ENCODE data around the gene RGS12.

RGS12 gene

DNA sequence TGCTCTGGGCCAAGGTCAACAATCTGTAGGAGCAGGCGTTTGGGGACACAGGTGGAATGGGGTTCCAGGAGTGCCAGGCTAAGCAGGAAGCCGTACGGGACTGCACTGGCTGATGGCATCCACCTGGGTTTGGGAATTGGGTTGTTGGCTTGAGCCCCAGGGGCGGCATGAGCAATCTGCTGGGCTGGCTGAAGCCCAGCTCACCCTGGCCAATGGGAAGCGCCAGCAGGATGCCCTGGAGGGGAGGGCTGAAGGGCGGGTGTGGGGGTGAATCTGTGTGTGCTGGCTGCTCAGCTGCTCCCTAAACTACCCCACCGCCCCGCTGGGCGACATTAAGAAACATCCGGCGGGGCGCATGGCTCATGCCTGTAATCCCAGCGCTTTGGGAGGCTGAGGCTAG lies 8.9 kb upstream of the RGS12 start:
- DNase-seq: peak in 2 of 14 donors; percentile 40 to 93

DNA sequence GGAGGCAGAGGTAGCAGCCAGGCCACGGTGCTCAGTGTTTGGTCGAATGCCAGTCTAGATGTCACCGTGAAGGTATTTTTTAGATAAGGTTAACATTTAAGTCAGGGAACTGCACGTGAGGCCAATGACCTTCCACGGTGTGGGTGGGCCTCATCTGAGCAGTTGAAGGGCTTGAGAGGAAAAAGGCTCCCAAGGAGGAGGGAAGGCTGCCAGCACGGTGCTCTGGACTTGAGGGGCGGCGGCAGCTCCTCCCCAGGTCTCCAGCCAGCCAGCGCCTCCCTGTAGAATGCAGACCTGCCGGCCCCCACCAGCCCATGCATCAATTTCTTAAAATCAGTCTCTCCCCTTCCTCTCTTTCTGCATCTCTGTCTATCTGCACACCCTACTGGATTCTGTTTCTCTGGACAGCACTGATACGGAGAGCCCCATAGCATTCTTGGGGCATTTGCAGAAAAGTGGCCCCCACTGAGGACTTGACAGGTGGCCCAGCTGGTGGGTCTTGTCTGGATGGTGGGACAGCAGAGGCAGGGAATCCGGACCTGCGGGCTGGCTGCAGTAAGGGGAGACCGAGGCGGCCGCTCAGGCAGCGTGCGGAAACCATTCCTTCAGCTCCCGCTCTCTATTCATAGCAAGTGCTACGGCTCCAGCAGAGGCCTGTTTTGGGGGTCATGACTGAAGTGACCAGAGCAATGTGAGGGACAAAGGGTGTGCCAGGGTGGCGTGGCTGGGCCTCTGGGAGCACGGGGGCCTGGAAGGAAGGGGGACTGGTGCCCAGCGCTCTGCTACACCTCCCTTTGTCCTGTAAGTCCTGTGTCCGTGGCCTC lies 7.9 kb upstream of the RGS12 start:
- no peak for DNase-seq

DNA sequence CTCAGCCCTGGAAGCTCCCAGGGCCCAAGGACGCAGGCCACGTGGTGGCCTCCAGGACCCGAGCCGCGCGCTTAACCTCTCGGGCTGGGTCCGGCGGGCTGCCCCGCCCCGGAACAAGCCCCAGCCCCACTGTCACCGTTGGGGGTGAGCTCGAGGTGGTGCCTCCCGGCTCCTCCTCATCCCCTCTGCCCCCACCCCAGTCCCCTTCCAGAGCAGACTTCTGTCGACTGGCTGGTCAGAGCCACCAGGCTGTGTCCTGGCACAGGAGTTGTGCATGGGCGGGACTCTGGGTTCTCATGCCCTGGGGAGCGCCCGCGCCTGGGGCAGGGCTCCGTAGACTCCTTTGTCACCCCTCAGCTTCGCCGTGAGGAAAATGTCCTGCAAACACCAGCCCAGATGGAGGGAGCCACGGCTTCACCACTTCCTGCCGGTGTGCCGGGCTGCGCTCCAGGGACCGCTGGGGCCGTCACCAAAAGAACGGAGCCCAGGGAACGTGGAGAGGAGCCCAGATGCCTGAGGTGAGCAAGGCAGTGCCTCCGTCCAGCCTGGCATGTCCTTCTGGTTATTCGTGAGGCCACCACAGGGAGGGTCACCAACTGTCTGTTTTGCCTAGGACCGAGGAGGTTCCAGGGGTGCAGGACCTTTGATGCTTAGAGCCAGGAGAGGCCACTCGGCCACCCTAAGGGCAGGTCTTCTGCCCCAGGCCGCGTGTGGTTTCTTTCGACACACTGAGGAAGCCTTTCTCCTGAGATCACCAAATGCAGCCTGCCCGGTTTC lies 7.1 kb upstream of the RGS12 start:
- peak in 2 of 14 donors; percentile 21 to 71 for DNase-seq

DNA sequence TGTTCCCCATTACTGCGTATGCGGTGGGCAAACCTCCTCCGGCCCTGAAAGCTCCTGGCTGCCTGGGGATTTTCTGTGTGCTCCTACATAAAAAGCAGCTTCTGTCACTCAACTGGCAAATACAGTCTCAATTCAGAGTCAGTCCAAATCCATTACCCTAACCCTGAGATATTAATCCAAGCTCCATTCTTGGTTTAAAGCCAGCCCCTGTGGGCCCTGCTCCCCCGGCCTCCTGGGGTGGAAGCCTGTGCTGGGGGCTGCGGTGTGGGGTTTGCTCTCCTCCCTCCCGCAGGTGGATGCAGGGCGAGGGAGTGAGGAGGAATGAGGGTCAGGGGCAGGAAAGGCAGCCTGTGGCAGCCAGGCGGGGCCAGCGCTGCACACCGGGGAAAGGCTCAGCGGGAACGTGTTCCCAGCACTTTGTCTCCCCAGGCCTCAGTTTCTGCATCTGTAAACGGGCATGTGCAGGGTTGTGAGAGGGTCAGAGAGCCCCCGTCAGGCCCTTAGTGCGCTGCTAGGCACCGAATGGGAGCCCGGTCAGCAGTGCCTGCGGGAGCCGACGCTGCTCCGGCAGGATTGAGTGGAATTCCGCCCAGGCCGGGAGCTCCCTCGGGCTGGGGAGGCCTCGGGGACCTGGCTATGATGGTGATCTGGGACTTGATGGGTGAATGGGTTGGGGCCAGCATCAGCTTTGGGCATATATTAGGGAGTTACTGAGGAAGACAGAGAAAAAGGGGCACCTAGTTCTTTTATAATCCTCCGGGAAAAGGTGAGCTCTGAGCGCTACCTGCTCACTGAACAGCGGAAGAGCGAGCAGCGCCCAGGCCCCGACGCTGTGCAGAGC lies 6.3 kb upstream of the RGS12 start:
- peak in 1 of 14 donors; percentile 60 for DNase-seq

DNA sequence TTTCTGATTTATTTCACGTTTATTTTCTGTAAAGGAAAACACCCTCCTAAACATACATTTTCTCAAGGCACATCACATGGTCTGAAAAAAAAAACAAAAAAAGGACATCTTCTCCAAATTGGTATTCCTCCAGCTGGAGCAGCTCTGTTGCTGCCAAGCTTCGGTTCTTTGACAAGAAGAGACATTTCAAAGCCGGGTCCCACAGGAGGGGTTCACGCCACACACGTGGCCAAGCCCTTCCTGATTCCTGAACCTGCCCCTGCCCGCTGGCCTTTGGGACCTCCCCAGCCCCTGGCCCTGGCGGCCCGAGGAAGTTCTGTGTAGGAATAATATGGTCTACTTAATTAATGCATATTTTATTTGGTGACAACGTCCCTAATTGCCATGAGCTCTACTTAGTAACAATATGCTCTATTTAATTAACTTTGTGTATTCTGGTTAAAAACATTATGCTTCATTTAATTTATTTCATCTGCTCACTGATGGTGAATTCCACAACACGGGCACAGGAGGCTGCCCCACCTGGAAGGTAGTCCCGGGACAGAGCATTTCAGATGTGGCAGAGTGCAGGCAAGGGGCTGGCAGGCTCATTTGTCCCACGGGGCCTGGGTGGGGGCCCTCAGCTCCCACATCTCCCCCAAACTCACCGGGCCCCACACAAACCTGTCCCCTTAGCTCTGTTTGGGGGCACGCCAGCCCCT lies 5.4 kb upstream of the RGS12 start:
- peak in 1 of 14 donors; percentile 55 for DNase-seq

DNA sequence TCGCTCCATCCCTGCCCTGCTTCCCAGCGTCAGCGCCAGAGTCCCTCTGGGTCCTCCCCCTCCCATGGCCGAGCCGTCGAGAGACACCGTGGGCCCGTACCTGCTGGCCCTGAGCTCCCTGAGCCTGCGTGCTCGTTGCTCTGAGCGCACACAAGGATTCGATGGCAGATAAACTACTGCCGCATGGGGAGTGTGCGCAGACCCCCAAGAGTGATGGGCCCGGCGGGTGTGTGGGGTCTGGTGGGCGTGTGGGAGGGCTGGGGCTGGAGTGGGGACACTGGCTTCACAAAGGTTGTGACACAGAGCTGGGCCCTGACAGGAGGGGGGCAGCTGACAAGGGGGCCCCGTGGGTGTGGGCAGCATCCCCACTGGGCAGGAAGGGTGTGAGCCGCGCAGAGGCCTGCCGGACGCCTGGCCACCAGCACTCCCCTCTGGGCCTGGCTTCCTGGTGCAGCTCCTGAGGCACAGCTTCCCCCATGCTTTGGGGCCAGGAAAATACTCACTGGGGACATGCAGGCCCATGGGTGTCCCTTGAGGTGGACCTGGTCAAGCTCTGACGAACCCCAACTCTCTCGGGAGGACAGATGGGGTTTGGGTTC lies 4.8 kb upstream of the RGS12 start:
- no peak for DNase-seq

- DNase-seq: no peak
Measured at GRCh38 chr4:3288571-3289094, 4.2 kb upstream of the RGS12 start.

- DNase-seq: peak in 1 of 14 donors; percentile 56
Measured at GRCh38 chr4:3290476-3290875, 2.3 kb upstream of the RGS12 start.

GRCh38 chr4:3290889-3291321 lies 1.9 kb upstream of the RGS12 start:
- peak in 1 of 14 donors; percentile 46 for DNase-seq

DNA sequence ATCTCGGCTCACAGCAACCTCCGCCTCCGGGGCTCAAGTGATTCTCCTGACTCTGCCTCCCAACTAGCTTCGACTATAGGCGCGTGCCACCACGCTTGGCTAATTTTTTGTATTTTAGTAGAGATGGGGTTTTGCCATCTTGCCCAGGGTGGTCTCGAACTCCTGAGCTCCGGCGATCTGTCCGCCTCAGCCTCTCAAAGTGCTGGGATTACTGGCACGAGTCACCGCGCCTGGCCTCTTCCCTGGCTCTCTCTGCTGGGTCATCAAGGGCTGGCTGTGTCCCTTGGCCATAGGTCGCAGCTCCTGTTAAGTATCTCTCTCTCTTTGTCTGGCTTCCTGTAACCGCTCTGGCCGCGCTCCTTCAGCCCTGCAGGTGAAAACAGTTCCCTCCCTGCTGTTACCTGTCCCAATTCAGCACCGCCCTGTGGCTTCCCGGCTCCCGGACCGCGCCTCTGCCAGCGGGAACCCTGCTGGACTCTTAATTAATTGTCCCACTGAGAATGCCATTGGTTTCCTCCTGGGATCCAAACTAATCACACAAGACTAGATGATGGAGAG lies 1.3 kb upstream of the RGS12 start:
- DNase-seq: peak in 2 of 14 donors; percentile 71 to 78

DNA sequence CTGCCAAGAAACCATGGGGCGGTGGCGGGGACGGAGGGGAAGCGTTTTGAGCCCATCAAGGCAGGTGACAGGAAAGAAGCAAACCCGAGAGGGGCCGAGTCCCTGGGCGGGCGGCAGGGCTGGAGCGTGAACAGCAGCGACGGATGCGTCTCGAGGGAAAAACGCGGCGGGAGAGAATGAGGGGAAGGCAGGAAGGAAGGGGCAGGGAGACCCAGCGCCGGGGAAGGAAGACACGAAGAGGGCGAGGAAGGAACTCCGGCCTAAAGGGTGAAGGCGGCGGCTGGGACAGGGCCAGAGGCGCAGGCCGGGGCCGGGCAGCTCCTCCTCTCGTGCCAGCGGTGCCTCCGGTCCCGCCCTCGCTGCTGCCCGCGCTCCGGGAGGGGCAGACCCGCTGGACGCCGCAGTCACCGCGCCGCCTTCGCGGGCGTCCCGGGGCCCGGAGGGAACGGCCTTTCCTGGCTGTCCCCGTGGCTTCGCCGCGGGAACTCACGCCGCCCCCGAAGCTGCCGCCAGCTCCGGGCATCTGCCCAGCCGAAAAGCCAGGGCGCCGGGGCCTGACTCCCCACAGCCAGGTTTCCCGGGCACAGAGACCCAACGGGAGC lies 751 bp upstream of the RGS12 start:
- peak in 9 of 14 donors; percentile 27 to 79 (median 69) for DNase-seq

DNA sequence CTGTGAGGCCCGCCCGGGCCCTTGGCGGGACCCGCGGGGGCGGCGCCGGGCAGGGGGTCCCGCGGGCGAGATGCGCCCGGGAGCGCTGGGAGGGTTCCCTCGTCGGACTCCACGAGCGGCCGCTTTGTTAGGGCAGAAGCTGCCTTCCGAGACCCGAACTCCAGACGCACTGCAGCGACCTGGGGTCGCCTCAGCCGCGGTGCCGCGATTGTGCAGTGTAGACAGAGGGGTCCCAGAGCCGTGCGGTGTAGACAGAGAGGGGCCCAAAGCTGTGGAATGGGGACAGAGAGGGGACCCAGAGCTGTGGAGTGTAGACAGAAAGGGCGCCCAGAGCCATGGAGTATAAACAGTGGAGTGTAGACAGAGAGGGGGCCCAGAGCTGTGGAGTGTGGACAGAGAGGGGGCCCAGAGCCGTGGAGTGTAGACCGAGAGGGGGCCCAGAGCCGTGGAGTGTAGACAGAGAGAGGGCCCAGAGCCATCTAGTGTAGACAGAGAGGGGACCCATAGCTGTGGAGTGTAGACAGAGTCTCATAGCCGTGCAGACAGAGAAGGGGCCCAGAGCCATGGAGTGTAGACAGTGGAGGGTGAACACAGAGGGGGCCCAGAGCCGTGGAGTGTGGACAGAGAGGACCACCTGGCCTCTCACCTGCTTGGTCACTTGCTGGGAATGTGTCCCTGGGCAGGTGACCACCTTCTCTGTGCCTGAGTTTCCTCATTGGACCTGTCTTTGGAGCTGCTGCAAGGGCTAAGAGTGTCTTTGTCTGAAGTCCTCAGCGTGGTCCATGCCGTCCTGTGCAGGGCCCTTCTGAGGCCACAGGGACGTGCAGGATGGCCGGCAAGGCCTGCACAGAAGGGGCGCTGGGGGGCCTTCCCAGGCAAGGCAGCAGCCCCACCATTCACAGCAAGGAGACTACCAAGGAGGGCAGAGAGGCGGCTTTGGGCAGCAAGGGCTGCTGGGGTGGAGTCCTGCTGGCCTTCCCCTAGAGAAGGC lies 875 bp downstream of the RGS12 start:
- peak in 1 of 14 donors; percentile 62 for DNase-seq

DNA sequence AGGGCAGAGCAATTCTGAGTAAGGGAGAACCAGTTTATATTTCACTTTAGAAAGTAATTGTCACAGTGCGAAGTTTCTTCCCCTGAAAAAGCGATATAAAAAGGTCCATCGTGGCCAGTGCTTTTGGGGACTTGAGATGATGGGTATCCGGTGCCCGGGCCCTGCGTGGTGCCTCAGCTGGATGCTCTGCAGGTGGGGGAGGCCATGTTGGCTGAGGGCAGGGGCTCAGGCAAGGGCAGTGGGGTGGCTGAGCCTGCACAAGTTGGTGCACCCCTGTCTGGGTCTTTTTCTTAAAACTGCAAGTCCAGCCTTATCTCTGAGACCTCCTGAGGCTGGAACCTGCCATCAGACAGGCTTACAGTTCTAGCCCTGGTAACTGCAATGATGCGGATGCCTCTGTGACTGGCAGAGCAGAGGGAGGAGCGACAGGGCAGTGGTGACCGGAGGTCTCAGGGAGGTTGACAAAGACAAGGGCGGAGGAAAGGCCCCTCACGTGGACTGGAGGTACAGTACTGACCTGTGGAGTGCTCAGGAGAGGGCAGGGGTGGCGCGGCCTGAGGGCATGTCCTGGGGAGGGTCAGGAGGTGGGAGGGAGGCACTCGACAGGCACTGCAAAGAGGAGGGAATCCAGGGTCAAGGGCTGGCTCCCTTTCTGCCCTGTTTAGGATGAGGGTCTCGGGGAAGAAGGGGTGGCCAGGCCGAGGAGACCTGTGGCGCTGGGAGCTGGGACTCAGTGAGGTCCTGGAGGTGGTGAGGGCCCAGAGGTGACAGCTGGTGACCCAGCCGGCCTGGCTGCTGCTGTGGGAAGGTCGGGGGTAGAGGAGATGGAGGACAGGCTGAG lies 1.8 kb downstream of the RGS12 start:
- no peak for DNase-seq

DNA sequence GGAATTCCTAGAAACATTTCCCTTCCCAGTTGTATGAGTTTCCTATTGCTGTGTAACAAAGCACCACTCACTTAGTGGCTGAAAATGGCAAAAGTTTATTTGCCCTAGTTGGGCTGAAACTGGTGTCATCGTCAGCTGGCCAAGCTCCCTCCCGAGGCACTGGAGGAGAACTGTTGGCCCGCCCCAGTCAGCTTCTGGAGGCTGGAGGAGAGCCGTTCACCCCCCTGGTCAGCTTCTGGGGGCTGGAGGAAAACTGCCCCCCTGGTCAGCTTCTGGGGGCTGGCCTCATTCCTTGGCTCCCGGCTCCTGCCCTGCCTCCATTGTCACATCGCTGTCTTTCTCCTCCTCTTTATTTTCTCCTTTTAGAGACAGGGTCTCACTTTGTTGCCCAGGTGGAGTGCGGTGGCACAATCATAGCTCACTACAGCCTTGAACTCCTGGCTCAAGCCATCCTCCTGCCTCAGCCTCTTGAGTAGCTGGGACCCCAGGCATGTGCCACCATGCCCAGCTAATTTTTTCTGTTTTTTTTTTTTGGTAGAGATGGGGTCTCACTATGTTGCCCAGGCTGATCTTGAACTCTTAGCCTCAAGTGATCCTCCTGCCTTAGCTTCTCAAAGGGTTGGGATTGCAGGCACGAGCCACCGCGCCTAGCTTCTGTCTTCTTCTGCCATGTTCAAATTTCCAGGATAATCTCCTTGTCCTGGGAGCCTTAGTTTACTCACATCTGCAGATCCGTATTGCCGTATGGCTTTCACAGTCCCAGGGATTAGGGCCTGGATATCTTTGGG lies 3.2 kb downstream of the RGS12 start:
- no peak for DNase-seq

- no peak for DNase-seq
Measured at GRCh38 chr4:3296651-3297050, 3.8 kb downstream of the RGS12 start.

GRCh38 chr4:3297066-3297859 lies 4.4 kb downstream of the RGS12 start:
- DNase-seq: no peak

All from C1 segment of cervical spinal cord (tissue), 14 donors.